NCI-H2029 (cell line): ENCODE results near the gene ZMYND12.
"Not testable (repeated sequence)": the region's sequence is repeated elsewhere in the genome, so short reads cannot be mapped to it uniquely, and the experiment has no call there.

Source experiments
- DNase-seq: peaks from one replicate; lab custom pipeline; 2025; lab: John Stamatoyannopoulos, UW

ZMYND12 gene

DNA sequence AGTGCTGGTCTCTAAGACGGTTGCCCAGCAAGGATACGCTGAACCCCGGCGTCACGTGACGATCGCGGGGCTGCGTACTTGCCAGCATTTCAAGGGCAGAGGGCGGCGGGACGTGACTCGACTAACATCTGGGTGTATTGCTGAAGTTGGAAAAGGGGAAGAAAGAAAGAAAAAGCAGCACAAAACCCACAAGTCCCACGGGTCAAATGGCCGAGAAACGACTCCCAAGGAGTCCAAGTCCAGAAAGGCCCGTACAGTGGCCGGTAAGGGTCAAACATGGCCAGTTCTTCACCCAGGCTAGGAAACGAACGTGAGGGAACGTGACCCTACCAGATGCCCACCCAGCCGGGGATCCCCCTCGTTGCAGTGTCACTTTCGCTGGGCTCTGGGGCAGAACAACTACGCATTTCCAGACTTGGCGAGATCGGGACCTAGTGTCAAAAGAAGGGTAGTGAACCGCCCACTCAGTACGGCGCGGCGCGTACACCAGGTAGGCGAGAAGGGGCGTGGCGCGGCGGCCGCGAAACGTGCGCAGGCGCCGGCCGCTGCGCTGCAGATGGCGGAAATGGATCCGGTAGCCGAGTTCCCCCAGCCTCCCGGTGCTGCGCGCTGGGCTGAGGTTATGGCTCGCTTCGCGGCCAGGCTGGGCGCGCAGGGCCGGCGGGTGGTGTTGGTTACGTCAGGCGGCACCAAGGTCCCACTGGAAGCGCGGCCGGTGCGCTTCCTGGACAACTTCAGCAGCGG lies at the start of gene ZMYND12, which contains the start of gene PPCS:
Gene ZMYND12 (minus strand): TSS at position 13 of the 744 bp plus-strand sequence. CDS start 25 bp downstream, outside the sequence.
Gene PPCS (plus strand): TSS at position 534 of the 744 bp plus-strand sequence. CDS start 23 bp downstream, at position 557.
- peak; percentile 98 for DNase-seq

DNA sequence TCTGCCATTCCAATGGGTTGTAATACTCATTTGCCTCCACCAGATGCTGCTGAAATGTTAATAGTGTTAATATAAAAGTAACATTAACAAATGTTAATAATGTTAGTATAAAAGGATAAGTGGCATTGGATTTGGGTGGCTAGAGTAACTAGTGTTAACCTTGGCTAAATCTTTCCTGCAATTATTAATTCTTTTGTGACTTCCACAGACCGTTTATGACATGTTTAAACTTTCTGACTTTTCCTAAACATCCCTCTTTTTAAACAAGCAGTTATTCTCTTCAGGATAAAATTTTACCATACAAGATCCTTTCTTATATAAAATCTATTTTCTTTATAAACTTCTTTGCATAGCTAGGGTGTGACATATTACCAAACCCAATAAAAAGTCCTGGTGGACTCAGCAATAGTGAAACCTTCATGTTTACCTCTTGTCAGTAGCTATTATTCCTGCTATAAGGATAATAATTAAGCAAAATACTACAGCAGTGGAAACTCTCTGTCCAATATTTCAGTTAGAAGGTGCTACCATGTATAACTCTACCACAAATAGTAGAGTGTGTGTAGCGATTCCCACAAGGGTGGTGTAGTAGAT lies 48.8 kb upstream of the ZMYND12 start:
- no peak for DNase-seq

- DNase-seq, result not testable (repeated sequence)
Observed at GRCh38 chr1:42502031-42502430, 46.2 kb upstream of the ZMYND12 start.

GRCh38 chr1:42490237-42490636 lies 34.4 kb upstream of the ZMYND12 start:
- DNase-seq, result no peak

DNA sequence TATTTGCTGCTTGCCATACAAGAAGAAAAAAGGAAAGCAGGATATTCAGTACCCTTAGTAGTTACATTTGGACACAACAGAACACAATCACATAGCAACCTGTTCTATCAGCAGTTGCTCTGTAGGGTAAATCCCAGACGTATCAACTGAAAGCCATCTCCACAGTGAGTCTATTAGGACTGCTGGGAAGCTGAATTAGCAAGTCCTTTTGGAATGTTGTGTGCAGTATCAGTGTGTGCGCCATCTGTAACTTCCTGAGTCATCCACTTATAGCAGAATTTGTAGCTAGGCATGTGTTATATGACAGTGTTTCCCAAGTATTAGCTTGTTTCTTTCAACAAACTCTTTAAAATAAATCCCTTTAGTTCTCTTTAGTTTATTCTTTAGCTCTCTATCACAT lies 28.6 kb upstream of the ZMYND12 start:
- DNase-seq, result no peak

DNA sequence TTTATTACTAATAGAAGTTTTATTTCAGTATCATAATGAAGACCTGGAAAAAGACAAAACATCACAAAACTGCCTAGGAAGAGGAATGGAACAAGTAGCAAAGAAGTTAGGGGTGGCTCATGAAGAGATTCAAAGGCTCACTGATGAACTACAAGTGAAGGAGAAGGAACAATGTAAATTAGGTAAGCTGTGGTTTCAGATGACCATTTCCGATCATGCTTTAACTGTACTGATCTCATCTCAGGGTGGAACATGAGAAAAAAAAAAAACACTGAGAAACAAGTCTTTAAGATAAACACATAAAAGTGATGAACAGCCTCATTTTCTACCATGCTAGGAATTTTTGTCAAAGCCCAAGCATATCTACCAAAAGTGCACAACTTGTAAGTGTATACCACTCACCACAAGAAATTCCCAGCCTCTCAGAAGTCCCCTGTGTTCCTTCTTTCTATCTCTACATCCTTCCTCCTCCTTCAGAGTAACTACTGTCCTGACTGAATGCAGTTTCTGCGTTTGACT lies 26.9 kb upstream of the ZMYND12 start:
- DNase-seq, result no peak

DNA sequence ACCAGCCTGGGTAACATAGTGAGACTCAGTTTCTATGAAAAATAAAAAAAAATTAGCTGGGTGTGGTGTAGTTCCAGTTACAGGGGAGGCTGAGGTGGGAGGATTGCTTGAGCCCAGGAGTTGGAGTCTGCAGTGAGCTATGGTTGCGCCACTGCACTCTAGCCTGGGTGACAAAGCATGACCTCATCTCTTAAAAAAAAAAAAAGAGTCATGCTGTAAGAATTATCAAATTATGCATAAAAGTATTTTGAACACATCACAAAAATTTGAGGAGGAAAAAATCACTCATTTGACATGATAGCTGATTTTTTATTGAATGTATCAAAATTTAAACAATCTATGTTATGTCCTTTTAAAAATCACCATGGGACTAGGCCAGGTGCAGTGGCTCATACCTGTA lies 25.1 kb upstream of the ZMYND12 start:
- DNase-seq, result no peak

DNA sequence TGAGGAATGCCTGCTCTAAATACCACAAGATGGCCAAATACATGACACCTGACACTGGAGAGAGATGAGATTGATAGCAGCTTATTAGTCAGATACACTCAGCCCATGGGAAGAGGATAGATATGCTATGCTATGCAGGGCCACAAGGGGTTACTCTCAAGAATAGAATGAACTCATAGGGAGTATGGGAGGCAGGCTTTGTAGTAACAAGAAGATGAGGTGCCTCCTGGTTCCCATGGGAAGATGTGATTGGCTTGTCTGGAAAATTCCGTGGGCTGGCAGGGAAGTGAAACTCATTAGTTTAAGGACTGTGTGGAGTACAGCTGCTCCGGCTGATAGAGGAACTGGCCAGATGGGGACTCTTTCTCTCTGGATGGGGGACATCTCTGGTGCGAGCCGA lies 23.8 kb upstream of the ZMYND12 start:
- no peak for DNase-seq

GRCh38 chr1:42477775-42478174 lies 22.0 kb upstream of the ZMYND12 start:
- no peak for DNase-seq

DNA sequence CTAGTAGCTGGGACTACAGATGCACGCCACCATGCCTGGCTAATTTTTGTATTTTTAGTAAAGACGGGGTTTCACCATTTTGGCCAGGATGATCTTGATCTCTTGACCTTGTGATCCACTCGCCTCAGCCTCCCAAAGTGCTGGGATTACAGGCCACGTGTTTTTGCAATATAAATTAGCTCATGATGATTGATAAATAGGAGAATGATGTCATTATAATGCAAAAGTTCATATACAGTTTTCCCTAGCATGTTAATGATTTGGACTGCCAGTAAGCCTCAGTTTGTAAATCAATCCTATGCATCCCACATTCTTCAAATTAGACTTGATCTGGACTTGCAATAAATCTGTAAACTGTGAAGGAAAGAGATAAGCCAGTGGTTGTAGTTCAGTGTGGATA lies 21.5 kb upstream of the ZMYND12 start:
- not testable (repeated sequence) for DNase-seq

- DNase-seq, result no peak
Observed at GRCh38 chr1:42476605-42477004, 20.8 kb upstream of the ZMYND12 start.

DNA sequence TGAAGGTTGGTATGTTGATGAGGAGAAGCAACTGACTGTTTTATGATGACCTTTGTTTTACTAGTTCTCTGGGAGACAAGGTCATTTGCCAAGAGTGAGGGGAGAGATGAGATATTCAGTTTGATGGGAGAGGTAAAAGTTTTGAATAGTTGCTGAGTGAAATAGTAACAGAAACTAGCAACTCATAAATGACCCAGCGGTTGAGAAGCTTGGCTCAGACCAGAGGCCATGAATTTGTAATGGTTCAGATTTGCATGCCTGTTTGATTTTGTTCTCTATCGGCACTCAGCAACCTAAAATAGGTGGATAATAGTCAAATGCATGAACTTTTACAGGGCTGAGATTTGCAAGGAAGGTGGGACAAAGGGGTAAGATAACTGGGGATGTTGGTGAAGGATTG lies 13.9 kb upstream of the ZMYND12 start:
- DNase-seq, result no peak

DNA sequence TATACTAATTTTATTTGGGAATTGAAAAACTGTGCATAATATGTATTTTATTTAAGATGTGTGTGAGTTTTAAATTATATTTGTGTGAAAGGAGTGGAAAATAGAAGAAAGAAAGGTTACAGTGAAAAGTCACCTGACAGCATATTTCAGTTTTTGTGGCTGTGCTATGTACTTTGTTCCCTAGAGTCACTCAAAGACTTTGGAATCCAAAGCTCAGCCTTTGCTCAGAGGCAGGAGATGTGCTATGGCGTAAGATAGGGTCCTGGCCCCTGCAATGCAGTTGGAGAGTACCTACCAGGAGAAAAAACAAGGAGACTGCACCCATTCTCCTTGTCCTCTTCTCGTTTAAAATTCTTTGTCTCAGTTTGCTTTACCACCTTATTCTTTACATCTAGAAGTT lies 10.2 kb upstream of the ZMYND12 start:
- no peak for DNase-seq

- no peak for DNase-seq
Observed at GRCh38 chr1:42463921-42464320, 8.1 kb upstream of the ZMYND12 start.

GRCh38 chr1:42462828-42463763 lies 7.3 kb upstream of the ZMYND12 start, which contains the start of gene CCDC30:
Gene CCDC30, plus strand, starts transcription at chr1:42463286. Its CDS starts 17,266 bp downstream, at chr1:42480552.
- peak; percentile 100 for DNase-seq

- no peak for DNase-seq
Observed at GRCh38 chr1:42461196-42461595, 5.4 kb upstream of the ZMYND12 start.

DNA sequence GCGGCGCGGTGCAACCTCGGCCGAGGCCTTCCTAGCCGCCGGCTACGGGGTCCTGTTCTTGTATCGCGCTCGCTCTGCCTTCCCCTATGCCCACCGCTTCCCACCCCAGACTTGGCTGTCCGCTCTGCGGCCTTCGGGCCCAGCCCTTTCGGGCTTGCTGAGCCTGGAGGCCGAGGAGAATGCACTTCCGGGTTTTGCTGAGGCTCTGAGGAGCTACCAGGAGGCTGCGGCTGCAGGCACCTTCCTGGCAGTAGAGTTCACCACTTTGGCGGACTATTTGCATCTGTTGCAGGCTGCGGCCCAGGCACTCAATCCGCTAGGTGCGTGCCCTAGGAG lies 900 bp upstream of the ZMYND12 start:
- peak; percentile 88 for DNase-seq

DNA sequence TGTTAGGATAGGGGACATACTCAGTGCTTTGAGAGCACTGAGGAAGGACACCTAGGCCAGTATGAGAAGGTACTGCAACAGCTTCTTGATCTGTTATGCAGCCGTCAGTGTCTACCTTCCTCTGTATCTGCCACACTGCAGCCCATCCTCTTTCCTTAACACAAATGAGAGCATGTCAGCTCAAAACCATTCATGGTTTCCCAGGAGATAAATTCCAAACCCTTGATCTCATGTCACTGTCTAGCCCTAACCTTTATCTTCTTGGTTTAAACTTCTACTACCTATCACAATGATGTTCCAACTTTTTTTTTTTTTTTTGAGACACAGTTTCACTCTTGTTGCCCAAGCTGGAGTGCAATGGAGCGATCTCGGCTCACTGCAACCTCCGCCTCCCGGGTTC lies 1.4 kb downstream of the ZMYND12 start:
- no peak for DNase-seq

DNA sequence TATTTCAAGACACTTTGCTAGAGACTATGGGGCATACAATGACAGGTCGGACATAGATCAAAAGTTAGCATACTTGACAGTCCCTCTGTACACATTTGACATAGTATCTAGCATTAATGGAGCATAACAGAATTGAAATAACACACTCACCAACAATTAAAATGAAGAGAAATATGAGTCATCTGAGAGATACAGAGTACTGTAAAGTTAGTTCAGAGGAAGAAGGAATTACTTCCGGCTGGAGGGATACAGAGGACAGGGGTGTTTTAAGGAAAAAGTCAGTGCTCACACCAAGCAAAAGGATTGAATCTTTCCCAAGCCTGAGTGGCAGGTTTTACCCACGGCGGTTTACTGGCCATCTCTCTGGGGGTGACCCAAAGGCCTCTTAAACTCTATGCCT lies 2.4 kb downstream of the ZMYND12 start:
- DNase-seq, result no peak

GRCh38 chr1:42450061-42450460 lies 5.8 kb downstream of the ZMYND12 start:
- no peak for DNase-seq

GRCh38 chr1:42449256-42449655 lies 6.6 kb downstream of the ZMYND12 start:
- no peak for DNase-seq

DNA sequence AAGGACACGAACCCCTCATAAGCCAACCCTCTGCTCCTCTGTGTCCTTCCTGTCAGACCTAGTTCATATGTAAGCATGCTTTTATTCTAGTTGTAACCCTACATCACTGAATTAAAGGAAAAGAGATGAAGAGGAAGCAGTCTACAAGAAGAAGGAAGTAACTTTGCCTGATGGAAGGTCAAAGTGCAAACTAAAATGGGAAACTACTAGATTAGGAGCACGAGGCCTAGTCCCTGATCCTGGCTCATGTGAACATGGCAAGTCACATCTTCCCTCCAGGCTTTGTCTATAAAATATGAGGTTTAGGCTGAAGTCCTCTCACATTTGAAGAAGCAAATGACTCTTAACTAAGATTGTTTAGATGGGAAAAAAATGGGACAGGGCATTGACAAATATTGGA lies 13.2 kb downstream of the ZMYND12 start:
- no peak for DNase-seq
